GM19351 (cell line): ENCODE measurements around the gene GNG14.
A peak's percentile ranks its signal among the peaks of the same experiment; 100 is the strongest.
"Not testable (repeated sequence)": the region's sequence is repeated elsewhere in the genome, so short reads cannot be mapped to it uniquely, and the experiment has no call there.

Experiments used
- ATAC-seq: cut with Tn5 transposase; IDR thresholded peaks from one replicate; pipeline ENCODE4 v1.9.1; 2021; ENCODE audit warnings: mild to moderate bottlenecking, moderate library complexity; ENCODE audit not compliant: unreplicated experiment

GNG14 gene

GRCh38 chr19:12666265-12667048 lies 21.3 kb upstream of the GNG14 start, which contains the start of the genes MAN2B1 and WDR83:
MAN2B1 (minus strand) TSS chr19:12666742; CDS start chr19:12666701, 41 bp downstream.
WDR83 (plus strand) TSS chr19:12666807; CDS start chr19:12669791, 2,984 bp downstream.
- no peak for ATAC-seq

GRCh38 chr19:12667731-12668302 lies 20.0 kb upstream of the GNG14 start:
- ATAC-seq, result no peak

- ATAC-seq, result no peak
These were observed 19.5 kb upstream of the GNG14 start for GRCh38 chr19:12668346-12668745.

DNA sequence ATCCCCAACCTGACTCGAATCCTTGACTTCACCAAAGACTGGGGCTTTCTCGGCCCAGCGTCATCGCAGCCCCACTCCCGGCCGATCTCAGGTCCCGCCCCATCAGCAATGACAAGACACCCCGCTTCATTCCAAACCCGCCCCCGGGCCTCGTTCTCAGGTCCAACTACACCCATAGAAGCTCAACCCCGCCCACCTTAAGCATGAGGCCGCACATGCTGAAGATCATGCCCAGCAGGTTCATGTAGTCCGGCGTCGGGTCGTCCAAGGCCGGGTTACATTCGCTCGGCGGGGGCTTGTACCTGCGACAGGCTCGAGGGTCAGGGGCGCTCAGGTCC lies 18.9 kb upstream of the GNG14 start:
- no peak for ATAC-seq

- ATAC-seq, result no peak
These were observed 18.3 kb upstream of the GNG14 start for GRCh38 chr19:12669270-12670158.

GRCh38 chr19:12670159-12670928 lies 17.5 kb upstream of the GNG14 start:
- no peak for ATAC-seq

GRCh38 chr19:12672744-12673143 lies 15.1 kb upstream of the GNG14 start:
- ATAC-seq, result no peak

DNA sequence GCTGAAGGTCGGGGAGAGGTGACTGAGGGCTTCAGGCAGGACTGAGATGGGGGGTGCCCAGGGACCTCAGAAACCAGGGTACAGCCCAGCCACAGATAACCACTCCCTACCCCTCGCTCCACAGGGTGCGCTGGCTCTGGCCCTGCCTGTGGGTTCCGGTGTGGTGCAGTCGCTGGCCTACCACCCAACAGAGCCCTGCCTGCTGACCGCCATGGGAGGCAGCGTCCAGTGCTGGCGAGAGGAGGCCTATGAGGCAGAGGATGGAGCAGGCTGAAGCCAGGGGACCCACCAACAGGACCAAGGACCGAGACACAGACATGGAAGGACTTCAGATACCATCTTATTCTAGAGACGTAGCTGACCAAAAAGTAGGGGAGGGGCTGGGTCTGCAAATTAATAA lies 12.4 kb upstream of the GNG14 start:
- ATAC-seq, result no peak

DNA sequence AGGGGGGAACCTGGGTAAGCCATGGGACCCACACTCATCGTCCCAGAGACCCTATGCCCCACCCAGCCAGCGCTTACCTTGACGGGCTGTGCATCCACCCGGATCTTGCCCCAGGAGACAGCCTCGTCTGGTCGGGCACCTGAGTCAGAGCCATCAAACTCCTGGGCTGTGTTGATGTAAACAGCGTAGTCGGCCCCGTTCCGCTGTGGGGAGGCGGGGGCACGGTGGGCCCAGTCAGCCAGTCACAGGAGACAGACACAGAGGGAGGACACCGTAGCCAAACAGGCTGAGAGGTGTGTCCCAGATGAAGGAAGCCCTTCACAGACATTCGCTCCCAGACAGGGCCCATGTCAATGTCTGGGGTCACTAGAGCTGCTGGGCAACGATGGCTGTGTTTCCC lies 11.9 kb upstream of the GNG14 start:
- no peak for ATAC-seq

- ATAC-seq, result no peak
These were observed 11.4 kb upstream of the GNG14 start for GRCh38 chr19:12676384-12676792.

DNA sequence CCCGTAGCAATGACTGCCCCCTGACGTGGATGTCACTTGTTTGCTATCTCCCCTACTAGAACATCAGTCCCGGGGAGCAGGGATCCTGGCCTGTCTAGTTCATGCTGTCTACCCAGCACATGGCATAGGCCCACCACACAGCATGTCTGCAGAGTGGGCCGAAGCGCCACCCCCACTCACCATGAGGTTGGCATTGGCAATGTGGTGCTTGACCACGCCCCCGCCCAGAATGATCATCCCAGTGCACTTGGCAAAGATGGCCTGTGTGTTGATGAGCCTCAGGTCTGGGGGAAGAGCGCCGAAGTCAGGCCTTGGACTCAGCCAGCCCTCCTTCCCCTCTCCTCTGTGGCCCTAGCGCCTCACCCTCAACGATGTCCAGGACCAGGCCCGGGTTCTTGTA lies 10.9 kb upstream of the GNG14 start:
- no peak for ATAC-seq

- ATAC-seq, result not testable (repeated sequence)
These were observed 9.8 kb upstream of the GNG14 start for GRCh38 chr19:12678039-12678438.

- no peak for ATAC-seq
These were observed 7.8 kb upstream of the GNG14 start for GRCh38 chr19:12680034-12680433.

- ATAC-seq, result peak; percentile 66
These were observed 6.5 kb upstream of the GNG14 start, which contains the start of gene DHPS for GRCh38 chr19:12681074-12681987. DHPS (minus strand) TSS chr19:12681880; CDS start chr19:12681766, 114 bp downstream.

- no peak for ATAC-seq
These were observed 2.0 kb upstream of the GNG14 start for GRCh38 chr19:12685831-12686230.

DNA sequence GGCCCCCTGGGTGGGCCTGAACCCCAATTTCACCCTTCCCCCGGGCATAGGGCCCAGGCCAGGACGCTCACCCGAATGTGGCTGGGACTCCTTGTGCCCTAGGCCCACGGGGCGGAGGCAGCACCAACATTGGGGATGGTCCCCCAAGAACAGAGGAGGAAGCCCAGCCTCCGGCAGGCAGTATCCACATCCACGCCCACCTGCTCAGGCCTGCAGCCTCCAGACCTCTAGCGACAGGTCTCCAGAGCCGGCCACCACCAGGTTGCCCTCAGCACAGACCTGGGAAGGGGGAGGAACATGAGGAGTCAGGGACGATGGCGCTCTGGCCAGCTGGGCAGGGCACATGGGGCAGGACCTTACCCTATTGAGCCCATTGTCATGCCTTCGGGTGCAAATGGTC lies 1.2 kb downstream of the GNG14 start:
- ATAC-seq, result no peak

GRCh38 chr19:12689581-12690216 lies 1.9 kb downstream of the GNG14 start:
- no peak for ATAC-seq

DNA sequence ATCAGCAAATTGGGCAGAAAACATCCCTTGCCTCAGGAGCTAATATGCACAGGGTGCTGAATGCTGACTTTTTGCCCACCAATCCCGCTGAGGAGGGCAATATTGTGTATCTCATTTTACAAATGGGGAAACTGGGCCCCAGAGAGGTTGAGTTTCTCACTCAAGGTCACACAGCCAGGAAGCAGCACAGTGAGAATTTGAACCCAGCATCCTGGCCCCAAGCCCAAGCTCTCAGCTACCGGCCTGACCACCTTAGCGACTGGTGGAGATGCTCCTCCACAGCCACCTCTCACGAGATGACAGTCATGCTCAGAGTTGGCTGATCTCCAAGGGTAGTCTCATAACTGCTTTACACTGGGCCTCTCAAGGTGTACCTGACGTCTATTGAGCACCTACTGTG lies 5.2 kb downstream of the GNG14 start:
- ATAC-seq, result no peak

- ATAC-seq, result no peak
These were observed 6.8 kb downstream of the GNG14 start for GRCh38 chr19:12694641-12695040.
